Lower lobe of right lung (tissue), 2 donors: ENCODE results near the gene NME7. TPM values are rescaled to one million over a fixed set of nuclear protein-coding genes. Genes with fewer than 3 reads are reported as not detected.

ENCODE experiments used
- ATAC-seq, 2 donors: fragments of 200-7000 bp; cut with Tn5 transposase; one replicate each; pipeline ENCODE4 v1.9.1; 2020 to 2022; ENCODE audit warnings: mild to moderate bottlenecking in 2 of 2, moderate library complexity in 2 of 2
- DNase-seq: peaks from one replicate; pipeline ENCODE4 v3.0.0-alpha.2; 2020
- H3K27ac ChIP-seq: fragments of 200-600 bp; one replicate; pipeline ENCODE4 v1.8.0; 2022
- H3K27me3 ChIP-seq: fragments of 200-600 bp; one replicate; pipeline ENCODE4 v1.8.0; 2022; ENCODE audit warnings: low read depth
- H3K36me3 ChIP-seq: fragments of 200-600 bp; one replicate; pipeline ENCODE4 v1.8.0; 2022; ENCODE audit warnings: mild to moderate bottlenecking
- H3K4me1 ChIP-seq: fragments of 200-600 bp; one replicate; pipeline ENCODE4 v1.8.0; 2022
- H3K4me3 ChIP-seq: fragments of 200-600 bp; one replicate; pipeline ENCODE4 v1.8.0; 2022; ENCODE audit warnings: mild to moderate bottlenecking
- H3K9me3 ChIP-seq: fragments of 200-600 bp; one replicate; pipeline ENCODE4 v1.8.0; 2022
- CTCF ChIP-seq: fragments of 200-600 bp; IDR thresholded peaks from one replicate; pipeline ENCODE4 v1.8.0; 2022; ENCODE audit warnings: antibody characterized with exemption, mild to moderate bottlenecking
- intact Hi-C: fragments of 100-400 bp; cut with DNase I; formaldehyde crosslinking; loops from one replicate; pipeline ENCODE4 v1.11.0; 2022
- total RNA-seq: library from RNA; stranded (reverse); fragmentation: NEBNext Ultra II Directional; extraction: Animal tissue kit (Norgen Biotek cat#: 25700); gene quantifications from one replicate; pipeline ENCODE4 v1.2.1, GENCODE V29; 2021
- donor health status: DM: no; HTN: yes; CAD: no; lungs with severe emphysema.

NME7 gene
- total RNA-seq, 1 donor from 2014 or later = 17.3 TPM

- ATAC-seq (no peak), DNase-seq (no peak)
- Histone ChIP-seq H3K4me1 (no peaks in the 10 kb centered on the region), H3K36me3 (no peaks in the 10 kb centered on the region), H3K4me3 (no peak overlapping the region), H3K27me3 (no peaks in the 10 kb centered on the region), H3K27ac (no peak overlapping the region), H3K9me3 (no peaks in the 10 kb centered on the region)
- TF ChIP-seq CTCF = no peak
- intact Hi-C loops = no loop called here
Observed at GRCh38 chr1:169092399-169092798, 275.2 kb downstream of the NME7 start.

GRCh38 chr1:169091480-169091941, 276.1 kb downstream of the NME7 start:
- Histone ChIP-seq H3K36me3 (no peaks in the 10 kb centered on the region), H3K27me3 (no peaks in the 10 kb centered on the region), H3K4me1 (no peaks in the 10 kb centered on the region), H3K4me3 (no peak overlapping the region), H3K9me3 (no peaks in the 10 kb centered on the region), H3K27ac (no peak overlapping the region)
- DNase-seq (no peak), ATAC-seq (no peak)
- TF ChIP-seq CTCF = no peak
- intact Hi-C loops = no loop called here

- H3K9me3 ChIP-seq = no peaks in the 10 kb centered on the region
- no peak for DNase-seq
- no peak overlapping the region for H3K27ac ChIP-seq
- no peaks in the 10 kb centered on the region for H3K27me3 ChIP-seq
- no peaks in the 10 kb centered on the region for H3K36me3 ChIP-seq
- H3K4me1 ChIP-seq = no peaks in the 10 kb centered on the region
- TF ChIP-seq CTCF = no peak
- ATAC-seq = no peak
- H3K4me3 ChIP-seq = no peak overlapping the region
- intact Hi-C loops = no loop called here
Observed at GRCh38 chr1:169090900-169091311, 276.7 kb downstream of the NME7 start.

- DNase-seq (no peak), ATAC-seq (no peak)
- no peak for TF ChIP-seq CTCF
- Histone ChIP-seq H3K36me3 (no peaks in the 10 kb centered on the region), H3K9me3 (no peaks in the 10 kb centered on the region), H3K4me1 (no peaks in the 10 kb centered on the region), H3K4me3 (no peak overlapping the region), H3K27ac (no peak overlapping the region), H3K27me3 (no peaks in the 10 kb centered on the region)
- intact Hi-C loops = no loop called here
Observed at GRCh38 chr1:169090308-169090899, 277.2 kb downstream of the NME7 start.

GRCh38 chr1:169089776-169090175, 277.8 kb downstream of the NME7 start:
- Histone ChIP-seq H3K4me1 (no peaks in the 10 kb centered on the region), H3K27me3 (no peaks in the 10 kb centered on the region), H3K27ac (no peak overlapping the region), H3K36me3 (no peaks in the 10 kb centered on the region), H3K4me3 (no peak overlapping the region), H3K9me3 (no peaks in the 10 kb centered on the region)
- no peak for ATAC-seq
- intact Hi-C loops = no loop called here
- no peak for DNase-seq
- no peak for TF ChIP-seq CTCF
